Measurements from ENCODE around the gene SAMD14. TPM values are rescaled to one million over a fixed set of nuclear protein-coding genes. Genes with fewer than 3 reads are reported as not detected.
A peak's percentile ranks its signal among the peaks of the same experiment; 100 is the strongest.

The SAMD14 gene
- total RNA-seq, 1 experiment from 2014 or later: 8.2 TPM

GRCh38 chr17:50109785-50110184 is 20.2 kb downstream of the SAMD14 start:
- Histone ChIP-seq H3K4me3 (ENCODE audit: insufficient read depth, low read depth, low read length) (no peak overlapping the region), H3K36me3 (replicated peaks; ENCODE audit: control insufficient read depth, insufficient read depth, low read length) (no peaks in the 10 kb centered on the region; the same call in 1 of the 2 replicates), H3K27me3 (ENCODE audit: control insufficient read depth, insufficient read depth, low read length) (no peaks in the 10 kb centered on the region)
- DNase-seq: no peak

DNA sequence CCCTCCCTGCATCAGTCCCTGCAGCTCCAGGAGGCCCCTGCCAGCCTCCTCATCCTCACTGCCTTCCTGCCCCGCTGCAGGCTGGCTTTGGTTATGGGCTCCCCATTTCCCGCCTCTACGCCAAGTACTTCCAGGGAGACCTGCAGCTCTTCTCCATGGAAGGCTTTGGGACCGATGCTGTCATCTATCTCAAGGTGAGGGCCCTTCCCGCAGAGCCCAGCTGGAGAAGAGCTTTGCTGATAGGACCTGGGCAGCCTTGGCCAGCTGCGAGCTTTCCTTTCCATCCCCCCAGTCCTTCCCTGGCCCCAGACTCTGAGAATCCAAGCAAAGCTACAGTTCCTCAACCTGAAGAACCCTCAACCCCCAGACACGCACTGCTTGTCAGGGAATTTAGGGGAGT is 20.8 kb downstream of the SAMD14 start:
- no peaks in the 10 kb centered on the region; the same call in 1 of the 2 replicates for H3K36me3 ChIP-seq (replicated peaks; ENCODE audit: control insufficient read depth, insufficient read depth, low read length)
- DNase-seq: no peak
- H3K27me3 ChIP-seq (ENCODE audit: control insufficient read depth, insufficient read depth, low read length): no peaks in the 10 kb centered on the region

DNA sequence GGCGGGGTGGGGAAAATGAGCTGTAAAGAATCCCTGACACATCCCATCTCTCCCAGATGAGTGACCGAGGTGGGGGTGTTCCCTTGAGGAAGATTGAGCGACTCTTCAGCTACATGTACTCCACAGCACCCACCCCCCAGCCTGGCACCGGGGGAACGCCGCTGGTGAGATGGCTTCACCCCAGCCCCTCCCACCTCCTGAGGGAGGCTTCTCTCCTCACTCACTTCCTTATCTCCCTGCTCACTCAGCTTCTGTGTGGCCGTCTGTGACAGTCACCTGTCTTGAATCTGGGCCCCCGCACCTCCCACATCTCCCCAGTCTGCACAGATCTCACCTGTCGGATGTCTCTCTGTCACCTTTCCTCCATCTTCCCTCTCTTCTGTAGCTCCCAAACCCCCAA is 21.4 kb downstream of the SAMD14 start:
- no peak for DNase-seq
- H3K4me3 ChIP-seq (ENCODE audit: insufficient read depth, low read depth, low read length): no peak overlapping the region
- no peaks in the 10 kb centered on the region; the same call in 1 of the 2 replicates for H3K36me3 ChIP-seq (replicated peaks; ENCODE audit: control insufficient read depth, insufficient read depth, low read length)
- H3K27me3 ChIP-seq (ENCODE audit: control insufficient read depth, insufficient read depth, low read length): no peaks in the 10 kb centered on the region

More for the DNA sequence above, 20.8 kb downstream of the SAMD14 start:
- no peak overlapping the region for H3K4me3 ChIP-seq (ENCODE audit: insufficient read depth, low read depth, low read length)

DNA sequence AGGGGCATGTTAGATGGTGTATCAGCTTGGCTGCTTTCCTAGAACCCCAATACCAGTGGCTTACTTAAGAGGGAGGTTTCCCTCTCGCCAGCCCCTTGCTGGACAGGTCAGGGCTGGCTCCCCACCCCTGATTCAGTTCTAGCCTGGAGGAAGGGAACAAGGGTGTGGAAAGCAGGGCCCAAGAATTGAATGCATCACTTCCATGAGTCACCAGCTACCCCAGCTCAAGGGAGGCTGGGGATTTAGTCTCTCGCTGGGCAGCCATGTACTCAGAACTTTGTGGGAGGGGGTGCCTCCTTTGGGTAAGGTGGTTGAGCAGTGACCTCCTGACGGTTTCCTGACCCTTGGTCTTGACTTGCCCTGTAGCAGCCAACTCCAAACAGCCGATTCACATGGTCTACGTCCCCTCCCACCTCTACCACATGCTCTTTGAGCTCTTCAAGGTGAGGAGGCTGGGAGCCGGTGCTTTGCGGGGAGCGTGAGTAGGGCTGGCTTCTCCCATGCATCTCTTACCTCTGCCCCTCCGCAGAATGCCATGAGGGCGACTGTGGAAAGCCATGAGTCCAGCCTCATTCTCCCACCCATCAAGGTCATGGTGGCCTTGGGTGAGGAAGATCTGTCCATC is 22.1 kb downstream of the SAMD14 start:
- DNase-seq: no peak
- H3K36me3 ChIP-seq (replicated peaks; ENCODE audit: control insufficient read depth, insufficient read depth, low read length): no peaks in the 10 kb centered on the region; the same call in 1 of the 2 replicates
- no peaks in the 10 kb centered on the region for H3K27me3 ChIP-seq (ENCODE audit: control insufficient read depth, insufficient read depth, low read length)
- no peak overlapping the region for H3K4me3 ChIP-seq (ENCODE audit: insufficient read depth, low read depth, low read length)

DNA sequence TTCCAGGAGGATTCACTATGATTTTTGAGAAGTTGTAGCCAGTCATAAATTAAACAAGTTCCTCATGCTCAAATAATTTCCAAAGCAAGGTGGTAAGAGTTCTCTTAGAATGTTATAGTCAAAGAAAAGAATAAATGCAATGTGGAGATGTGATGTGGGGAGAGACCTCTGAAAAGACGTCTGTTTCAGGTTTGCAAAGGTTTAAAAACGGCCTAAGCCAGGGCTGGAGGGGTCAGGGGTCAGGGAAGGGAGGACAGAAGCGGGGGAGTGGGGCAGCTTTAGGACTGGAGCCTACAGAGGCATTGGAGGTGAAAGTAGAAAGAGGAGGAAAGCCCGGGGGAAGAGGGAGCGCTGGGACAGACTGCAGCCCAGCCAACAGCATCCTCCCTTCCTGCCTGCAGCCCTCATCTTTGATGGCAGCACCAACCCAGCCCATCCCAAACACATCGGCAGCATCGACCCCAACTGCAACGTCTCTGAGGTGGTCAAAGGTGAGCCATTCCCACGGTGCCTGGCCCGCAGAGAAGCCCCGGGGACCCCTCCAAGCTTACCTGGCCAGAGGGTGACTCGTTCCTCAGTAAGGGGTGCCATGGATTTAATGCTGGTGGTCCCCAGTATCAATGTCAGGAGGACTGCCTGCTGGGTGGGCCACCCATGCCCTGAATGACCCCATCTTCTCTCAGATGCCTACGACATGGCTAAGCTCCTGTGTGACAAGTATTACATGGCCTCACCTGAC is 23.4 kb downstream of the SAMD14 start:
- no peaks in the 10 kb centered on the region; the same call in 1 of the 2 replicates for H3K36me3 ChIP-seq (replicated peaks; ENCODE audit: control insufficient read depth, insufficient read depth, low read length)
- no peak overlapping the region for H3K4me3 ChIP-seq (ENCODE audit: insufficient read depth, low read depth, low read length)
- H3K27me3 ChIP-seq (ENCODE audit: control insufficient read depth, insufficient read depth, low read length): no peaks in the 10 kb centered on the region
- no peak for DNase-seq

- Histone ChIP-seq H3K4me3 (ENCODE audit: insufficient read depth, low read depth, low read length) (no peak overlapping the region), H3K27me3 (ENCODE audit: control insufficient read depth, insufficient read depth, low read length) (no peaks in the 10 kb centered on the region), H3K36me3 (replicated peaks; ENCODE audit: control insufficient read depth, insufficient read depth, low read length) (no peaks in the 10 kb centered on the region; the same call in 1 of the 2 replicates)
- no peak for DNase-seq
Observed at GRCh38 chr17:50105811-50106210, 24.1 kb downstream of the SAMD14 start.

- Histone ChIP-seq H3K36me3 (replicated peaks; ENCODE audit: control insufficient read depth, insufficient read depth, low read length) (no peaks in the 10 kb centered on the region; the same call in 1 of the 2 replicates), H3K27me3 (ENCODE audit: control insufficient read depth, insufficient read depth, low read length) (no peaks in the 10 kb centered on the region), H3K4me3 (ENCODE audit: insufficient read depth, low read depth, low read length) (no peak overlapping the region)
- DNase-seq: no peak
Observed at GRCh38 chr17:50103941-50104340, 26.0 kb downstream of the SAMD14 start.

- no peak for DNase-seq
- H3K36me3 ChIP-seq (replicated peaks; ENCODE audit: control insufficient read depth, insufficient read depth, low read length): no peaks in the 10 kb centered on the region; the same call in 1 of the 2 replicates
- H3K4me3 ChIP-seq (ENCODE audit: insufficient read depth, low read depth, low read length): no peak overlapping the region
- no peaks in the 10 kb centered on the region for H3K27me3 ChIP-seq (ENCODE audit: control insufficient read depth, insufficient read depth, low read length)
Observed at GRCh38 chr17:50103252-50103651, 26.7 kb downstream of the SAMD14 start.

- no peak overlapping the region for H3K4me3 ChIP-seq (ENCODE audit: insufficient read depth, low read depth, low read length)
- H3K36me3 ChIP-seq (replicated peaks; ENCODE audit: control insufficient read depth, insufficient read depth, low read length): no peaks in the 10 kb centered on the region
- no peak for DNase-seq
- H3K27me3 ChIP-seq (ENCODE audit: control insufficient read depth, insufficient read depth, low read length): no peaks in the 10 kb centered on the region
Observed at GRCh38 chr17:50102164-50102991, 27.6 kb downstream of the SAMD14 start.

DNA sequence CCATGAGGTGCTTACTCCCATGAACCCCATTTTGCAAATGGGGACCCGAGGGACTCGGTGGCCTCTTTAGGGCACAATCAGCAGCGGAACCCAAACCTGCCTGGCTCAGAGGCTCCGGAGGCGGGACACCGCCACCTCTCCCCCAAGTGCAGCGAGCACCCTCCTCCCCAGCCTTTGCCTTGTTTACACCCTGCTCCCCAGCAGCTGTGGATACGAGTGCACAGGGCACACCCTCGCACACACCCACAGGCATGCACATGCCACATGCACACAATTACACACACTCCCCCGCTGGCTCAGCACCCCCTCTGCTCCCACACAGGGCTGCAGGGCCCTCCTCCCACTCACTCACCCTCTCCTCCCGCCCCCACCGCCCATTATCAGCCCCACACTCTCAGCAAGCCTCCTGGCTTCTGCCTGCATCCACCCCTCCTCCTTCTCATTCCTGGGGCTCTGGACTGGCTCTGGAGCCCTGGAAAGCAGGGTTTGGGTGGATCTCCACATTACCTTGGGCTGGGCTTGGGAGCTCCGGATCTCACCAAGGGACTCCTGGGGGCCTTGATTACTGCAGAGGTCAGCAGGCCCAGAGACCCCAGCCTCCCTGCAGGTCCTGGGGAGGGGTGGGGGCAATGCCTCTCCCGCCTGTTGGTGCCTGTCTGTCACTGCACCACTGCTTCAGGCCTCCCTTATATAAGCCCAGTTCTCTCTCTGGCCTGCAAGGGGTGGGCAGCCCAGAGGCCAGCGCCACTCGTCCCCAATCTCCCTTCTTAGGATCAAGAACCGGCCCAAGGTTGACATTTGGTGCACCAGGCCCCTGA is 28.4 kb downstream of the SAMD14 start:
- peak; percentile 87 for DNase-seq
- peak overlapping the region; percentile 16; the same call in 1 of the 2 replicates for H3K4me3 ChIP-seq (ENCODE audit: insufficient read depth, low read depth, low read length)
- no peaks in the 10 kb centered on the region for H3K36me3 ChIP-seq (replicated peaks; ENCODE audit: control insufficient read depth, insufficient read depth, low read length)
- no peaks in the 10 kb centered on the region for H3K27me3 ChIP-seq (ENCODE audit: control insufficient read depth, insufficient read depth, low read length)

DNA sequence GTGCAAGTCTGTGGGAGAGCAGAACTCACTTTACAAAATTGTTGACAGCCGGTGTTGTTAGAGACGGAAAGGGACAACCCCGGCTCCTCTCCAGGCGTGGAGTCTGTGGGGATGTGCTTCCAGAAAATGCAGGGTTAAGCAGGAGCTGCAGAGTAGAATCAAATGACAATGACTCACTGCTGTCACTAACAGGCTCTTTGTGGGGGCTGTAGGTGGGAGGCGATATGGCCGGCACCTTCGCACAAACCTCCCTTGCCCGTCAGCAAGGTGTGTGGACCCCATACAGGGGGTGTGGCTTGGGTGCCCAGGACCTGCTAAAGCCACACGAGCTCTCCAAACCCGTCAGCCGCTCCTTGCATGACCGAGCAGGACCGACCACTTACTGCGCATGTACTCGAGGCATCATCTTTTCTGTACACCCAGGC is 29.0 kb downstream of the SAMD14 start:
- peak overlapping the region; percentile 16; the same call in 1 of the 2 replicates for H3K4me3 ChIP-seq (ENCODE audit: insufficient read depth, low read depth, low read length)

DNA sequence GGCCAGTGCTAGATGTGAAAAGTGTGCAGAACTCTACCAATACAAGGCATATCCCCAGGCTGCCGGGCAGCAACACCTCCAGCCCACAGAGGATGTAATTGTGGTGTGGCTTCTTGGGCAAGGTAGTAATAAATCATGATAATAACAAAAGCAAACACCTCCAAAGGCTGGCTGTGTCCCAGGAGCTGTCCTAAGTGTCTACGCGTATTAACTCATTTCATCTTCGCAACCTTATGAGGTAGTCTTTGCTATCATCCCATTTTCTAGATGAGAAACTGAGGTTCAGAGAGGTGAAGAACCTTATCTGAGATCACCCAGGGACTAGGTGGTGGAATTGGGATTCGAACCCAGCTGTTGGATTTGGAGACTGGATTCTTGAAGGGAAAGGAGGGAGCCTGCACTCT is 29.5 kb downstream of the SAMD14 start:
- no peak for DNase-seq
- no peaks in the 10 kb centered on the region for H3K36me3 ChIP-seq (replicated peaks; ENCODE audit: control insufficient read depth, insufficient read depth, low read length)
- no peak overlapping the region for H3K4me3 ChIP-seq (ENCODE audit: insufficient read depth, low read depth, low read length)
- H3K27me3 ChIP-seq (ENCODE audit: control insufficient read depth, insufficient read depth, low read length): no peaks in the 10 kb centered on the region

More for the DNA sequence above, 29.0 kb downstream of the SAMD14 start:
- no peaks in the 10 kb centered on the region for H3K36me3 ChIP-seq (replicated peaks; ENCODE audit: control insufficient read depth, insufficient read depth, low read length)
- no peaks in the 10 kb centered on the region for H3K27me3 ChIP-seq (ENCODE audit: control insufficient read depth, insufficient read depth, low read length)
- peak; percentile 76 for DNase-seq

DNA sequence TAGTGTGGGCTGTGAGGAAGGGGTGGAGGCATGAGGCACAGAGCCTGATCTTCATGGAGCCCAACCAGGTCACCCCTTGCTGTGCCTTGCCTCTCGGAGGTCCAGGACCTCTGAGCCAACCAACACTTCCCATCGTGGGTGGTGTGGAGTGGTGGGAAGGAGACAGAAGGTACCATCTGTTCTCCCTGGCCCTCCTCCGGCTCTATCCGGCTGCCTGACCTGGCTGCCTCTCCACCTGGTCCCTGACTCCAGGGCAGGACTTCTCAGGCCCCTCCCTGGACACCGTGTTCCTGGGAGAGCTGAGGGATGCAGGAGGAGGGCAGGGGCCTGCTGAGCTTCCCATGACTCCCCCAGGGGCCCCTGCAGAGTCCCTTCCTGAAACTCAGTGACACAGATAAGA is 31.0 kb downstream of the SAMD14 start:
- Histone ChIP-seq H3K4me3 (ENCODE audit: insufficient read depth, low read depth, low read length) (no peak overlapping the region), H3K36me3 (replicated peaks; ENCODE audit: control insufficient read depth, insufficient read depth, low read length) (no peaks in the 10 kb centered on the region), H3K27me3 (ENCODE audit: control insufficient read depth, insufficient read depth, low read length) (no peaks in the 10 kb centered on the region)
- DNase-seq: no peak

- no peaks in the 10 kb centered on the region for H3K36me3 ChIP-seq (replicated peaks; ENCODE audit: control insufficient read depth, insufficient read depth, low read length)
- DNase-seq: no peak
- no peaks in the 10 kb centered on the region for H3K27me3 ChIP-seq (ENCODE audit: control insufficient read depth, insufficient read depth, low read length)
- H3K4me3 ChIP-seq (ENCODE audit: insufficient read depth, low read depth, low read length): no peak overlapping the region
Observed at GRCh38 chr17:50098583-50098982, 31.4 kb downstream of the SAMD14 start.

All from H7 (cell line).